ENCODE measurements around the gene P2RY4.
"Not testable (repeated sequence)": the region's sequence is repeated elsewhere in the genome, so short reads cannot be mapped to it uniquely, and the experiment has no call there.

P2RY4 gene

DNA sequence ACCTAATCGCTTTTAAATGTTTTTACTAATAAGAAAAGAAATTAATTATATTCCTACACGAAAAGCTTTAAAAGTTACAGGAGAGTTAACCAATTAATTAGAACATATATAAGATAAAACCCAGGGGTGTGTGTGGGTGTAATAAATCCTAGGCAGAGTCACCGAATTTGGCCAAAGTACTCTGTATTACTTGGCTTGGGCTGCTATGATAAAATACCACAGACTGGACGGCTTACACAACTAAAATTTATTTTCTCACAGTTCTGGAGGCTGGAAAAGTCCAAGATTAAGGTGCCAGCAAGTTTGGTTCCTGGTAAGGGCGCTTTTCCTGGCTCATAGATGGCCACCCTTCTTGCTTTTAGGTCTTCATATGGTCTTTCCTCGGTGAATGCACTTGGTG is 15.1 kb downstream of the P2RY4 start:
- no peaks in the 10 kb centered on the region for H3K4me1 ChIP-seq (ENCODE audit: control insufficient read depth, insufficient read depth, low read length, poor library complexity, severe bottlenecking)
- no peaks in the 10 kb centered on the region for H3K9me3 ChIP-seq (ENCODE audit: control insufficient read depth, low read length)
- no peak overlapping the region for H3K4me3 ChIP-seq (ENCODE audit: insufficient read depth, low read depth, low read length, poor library complexity, severe bottlenecking)
- H3K27me3 ChIP-seq (replicated peaks; ENCODE audit: control insufficient read depth, insufficient read depth, low read length, poor library complexity, severe bottlenecking), result no peaks in the 10 kb centered on the region
- H3K36me3 ChIP-seq (ENCODE audit: control insufficient read depth, insufficient read depth, low read length), result no peaks in the 10 kb centered on the region
- H3K27ac ChIP-seq (ENCODE audit: insufficient read depth, low read length, poor library complexity, severe bottlenecking), result no peak overlapping the region
- no peak for DNase-seq

- H3K9me3 ChIP-seq (ENCODE audit: control insufficient read depth, low read length); H3K27me3 ChIP-seq (replicated peaks; ENCODE audit: control insufficient read depth, insufficient read depth, low read length, poor library complexity, severe bottlenecking); H3K4me1 ChIP-seq (ENCODE audit: control insufficient read depth, insufficient read depth, low read length, poor library complexity, severe bottlenecking); H3K36me3 ChIP-seq (ENCODE audit: control insufficient read depth, insufficient read depth, low read length); H3K27ac ChIP-seq (ENCODE audit: insufficient read depth, low read length, poor library complexity, severe bottlenecking); DNase-seq; H3K4me3 ChIP-seq (ENCODE audit: insufficient read depth, low read depth, low read length, poor library complexity, severe bottlenecking): not testable (repeated sequence)
Measured at GRCh38 chrX:70243601-70244000, 16.4 kb downstream of the P2RY4 start.

DNA sequence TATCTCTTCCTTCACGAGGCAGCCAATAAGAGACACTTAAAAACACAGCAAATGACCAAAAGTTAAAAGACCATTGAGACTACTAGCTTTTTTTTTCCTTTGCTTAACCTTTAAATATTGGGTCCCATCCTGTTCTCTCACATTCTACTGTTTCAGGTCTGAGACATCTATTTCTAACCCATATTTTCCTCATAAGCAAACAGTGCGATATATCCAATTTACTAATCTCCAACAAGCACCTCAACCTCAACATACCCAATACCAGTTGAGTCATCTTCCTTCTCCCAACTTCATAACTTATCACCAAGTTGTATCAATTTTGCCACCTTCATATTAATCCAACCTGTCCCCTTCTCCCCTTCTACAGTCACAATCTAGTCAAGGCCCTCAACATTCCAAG is 18.5 kb downstream of the P2RY4 start:
- no peaks in the 10 kb centered on the region for H3K36me3 ChIP-seq (ENCODE audit: control insufficient read depth, insufficient read depth, low read length)
- no peaks in the 10 kb centered on the region for H3K27me3 ChIP-seq (replicated peaks; ENCODE audit: control insufficient read depth, insufficient read depth, low read length, poor library complexity, severe bottlenecking)
- H3K4me3 ChIP-seq (ENCODE audit: insufficient read depth, low read depth, low read length, poor library complexity, severe bottlenecking), result no peak overlapping the region
- H3K9me3 ChIP-seq (ENCODE audit: control insufficient read depth, low read length), result no peaks in the 10 kb centered on the region
- H3K4me1 ChIP-seq (ENCODE audit: control insufficient read depth, insufficient read depth, low read length, poor library complexity, severe bottlenecking), result no peaks in the 10 kb centered on the region
- no peak overlapping the region for H3K27ac ChIP-seq (ENCODE audit: insufficient read depth, low read length, poor library complexity, severe bottlenecking)
- DNase-seq, result no peak

DNA sequence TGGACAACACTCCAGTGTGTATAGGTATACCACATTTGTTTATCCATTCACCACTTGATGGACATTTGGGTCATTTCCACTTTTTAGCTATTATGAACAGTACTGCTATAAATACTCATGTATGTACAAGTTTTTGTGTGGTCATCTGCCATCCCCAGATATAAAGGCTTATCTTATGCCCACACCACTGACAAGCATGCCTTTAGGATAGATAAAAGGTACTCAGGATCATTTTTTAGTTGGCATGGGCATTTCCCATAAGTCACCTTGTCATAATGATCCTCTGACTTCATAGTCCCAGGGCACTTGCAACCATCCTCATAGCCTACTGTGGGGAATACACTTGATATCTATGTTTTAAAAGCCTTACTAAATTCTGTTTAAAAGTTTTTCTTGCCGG is 19.3 kb downstream of the P2RY4 start:
- Histone ChIP-seq H3K27me3 (replicated peaks; ENCODE audit: control insufficient read depth, insufficient read depth, low read length, poor library complexity, severe bottlenecking) (no peaks in the 10 kb centered on the region), H3K4me3 (ENCODE audit: insufficient read depth, low read depth, low read length, poor library complexity, severe bottlenecking) (no peak overlapping the region), H3K27ac (ENCODE audit: insufficient read depth, low read length, poor library complexity, severe bottlenecking) (no peak overlapping the region), H3K36me3 (ENCODE audit: control insufficient read depth, insufficient read depth, low read length) (no peaks in the 10 kb centered on the region), H3K4me1 (ENCODE audit: control insufficient read depth, insufficient read depth, low read length, poor library complexity, severe bottlenecking) (no peaks in the 10 kb centered on the region), H3K9me3 (ENCODE audit: control insufficient read depth, low read length) (no peaks in the 10 kb centered on the region)
- DNase-seq, result no peak

DNA sequence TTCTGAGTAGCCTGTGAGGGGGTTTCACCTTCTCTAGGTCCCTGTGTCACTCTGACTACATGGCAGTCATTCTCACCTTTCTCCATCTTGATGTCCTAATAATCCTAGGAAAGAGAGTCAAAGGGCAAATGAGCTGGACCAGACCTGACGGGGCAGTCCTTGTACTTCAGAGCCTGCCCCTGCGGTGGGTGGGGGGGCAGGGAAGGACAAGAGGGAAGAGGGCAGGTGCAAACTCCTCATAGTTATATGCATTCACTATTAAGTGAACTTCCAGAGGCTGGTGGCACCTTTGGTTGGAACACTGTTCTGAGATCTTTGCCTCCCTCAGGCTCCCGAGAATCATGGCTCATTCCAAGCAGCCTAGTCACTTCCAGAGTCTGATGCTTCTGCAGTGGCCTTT is 25.6 kb downstream of the P2RY4 start, which contains the start of gene AWAT1:
TSS of gene AWAT1 (plus strand) at position 301 of the 400 bp plus-strand sequence. CDS start at position 342, 41 bp downstream.
- Histone ChIP-seq H3K27ac (ENCODE audit: insufficient read depth, low read length, poor library complexity, severe bottlenecking) (no peak within 1 kb of the TSS), H3K9me3 (ENCODE audit: control insufficient read depth, low read length) (no peaks in the 10 kb centered on the region), H3K4me3 (ENCODE audit: insufficient read depth, low read depth, low read length, poor library complexity, severe bottlenecking) (no peak within 1 kb of the TSS), H3K36me3 (ENCODE audit: control insufficient read depth, insufficient read depth, low read length) (no peaks in the 10 kb centered on the region), H3K4me1 (ENCODE audit: control insufficient read depth, insufficient read depth, low read length, poor library complexity, severe bottlenecking) (no peaks in the 10 kb centered on the region), H3K27me3 (replicated peaks; ENCODE audit: control insufficient read depth, insufficient read depth, low read length, poor library complexity, severe bottlenecking) (no peaks in the 10 kb centered on the region)
- no peak for DNase-seq

DNA sequence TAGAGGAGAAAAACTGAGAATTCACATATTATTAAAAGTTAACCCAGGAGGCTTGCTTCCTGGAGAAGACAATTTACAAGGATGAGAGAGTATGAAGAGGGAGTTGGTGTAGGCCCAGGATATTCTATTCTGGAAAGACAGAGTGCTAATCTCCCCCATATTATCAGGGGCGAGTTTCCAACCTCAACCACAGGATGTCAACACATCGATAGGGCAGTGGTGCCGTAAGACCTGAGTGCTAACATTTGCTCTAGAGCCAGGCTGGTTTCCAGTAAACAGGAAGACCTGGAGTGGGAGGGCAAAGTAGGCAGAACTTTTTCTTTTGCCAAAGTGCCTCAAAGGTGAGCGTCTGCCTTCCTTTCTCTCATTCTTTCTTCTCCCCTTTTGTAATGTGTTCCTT is 28.3 kb downstream of the P2RY4 start:
- Histone ChIP-seq H3K27me3 (replicated peaks; ENCODE audit: control insufficient read depth, insufficient read depth, low read length, poor library complexity, severe bottlenecking) (no peaks in the 10 kb centered on the region), H3K4me3 (ENCODE audit: insufficient read depth, low read depth, low read length, poor library complexity, severe bottlenecking) (no peak overlapping the region), H3K36me3 (ENCODE audit: control insufficient read depth, insufficient read depth, low read length) (no peaks in the 10 kb centered on the region), H3K9me3 (ENCODE audit: control insufficient read depth, low read length) (no peaks in the 10 kb centered on the region), H3K27ac (ENCODE audit: insufficient read depth, low read length, poor library complexity, severe bottlenecking) (no peak overlapping the region), H3K4me1 (ENCODE audit: control insufficient read depth, insufficient read depth, low read length, poor library complexity, severe bottlenecking) (no peaks in the 10 kb centered on the region)
- DNase-seq, result no peak

DNA sequence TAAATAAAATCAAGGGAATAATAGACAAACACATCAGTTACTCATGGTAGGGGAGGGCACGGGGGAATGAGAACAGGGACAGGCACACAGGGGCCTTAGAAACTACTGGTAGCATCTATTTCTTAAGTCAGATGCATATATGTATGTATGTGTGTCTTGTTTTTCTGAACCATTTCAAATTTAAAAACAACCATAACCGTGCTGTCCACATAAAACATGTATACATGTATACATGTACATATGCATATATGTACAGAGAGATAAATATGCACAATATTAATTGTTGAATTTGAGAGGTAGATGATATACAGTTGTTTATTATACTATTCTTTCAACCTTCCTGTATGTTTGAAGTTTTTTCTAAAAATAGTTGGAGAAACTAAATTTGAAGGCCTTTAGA is 33.3 kb downstream of the P2RY4 start:
- Histone ChIP-seq H3K9me3 (ENCODE audit: control insufficient read depth, low read length) (no peaks in the 10 kb centered on the region), H3K4me3 (ENCODE audit: insufficient read depth, low read depth, low read length, poor library complexity, severe bottlenecking) (no peak overlapping the region), H3K27ac (ENCODE audit: insufficient read depth, low read length, poor library complexity, severe bottlenecking) (no peak overlapping the region), H3K27me3 (replicated peaks; ENCODE audit: control insufficient read depth, insufficient read depth, low read length, poor library complexity, severe bottlenecking) (no peaks in the 10 kb centered on the region), H3K36me3 (ENCODE audit: control insufficient read depth, insufficient read depth, low read length) (no peaks in the 10 kb centered on the region), H3K4me1 (ENCODE audit: control insufficient read depth, insufficient read depth, low read length, poor library complexity, severe bottlenecking) (no peaks in the 10 kb centered on the region)
- no peak for DNase-seq

- H3K4me3 ChIP-seq (ENCODE audit: insufficient read depth, low read depth, low read length, poor library complexity, severe bottlenecking), result no peak overlapping the region
- no peaks in the 10 kb centered on the region for H3K4me1 ChIP-seq (ENCODE audit: control insufficient read depth, insufficient read depth, low read length, poor library complexity, severe bottlenecking)
- no peaks in the 10 kb centered on the region for H3K9me3 ChIP-seq (ENCODE audit: control insufficient read depth, low read length)
- DNase-seq, result no peak
- H3K36me3 ChIP-seq (ENCODE audit: control insufficient read depth, insufficient read depth, low read length), result no peaks in the 10 kb centered on the region
- no peaks in the 10 kb centered on the region for H3K27me3 ChIP-seq (replicated peaks; ENCODE audit: control insufficient read depth, insufficient read depth, low read length, poor library complexity, severe bottlenecking)
- H3K27ac ChIP-seq (ENCODE audit: insufficient read depth, low read length, poor library complexity, severe bottlenecking), result no peak overlapping the region
Measured at GRCh38 chrX:70226048-70226447, 34.0 kb downstream of the P2RY4 start.

DNA sequence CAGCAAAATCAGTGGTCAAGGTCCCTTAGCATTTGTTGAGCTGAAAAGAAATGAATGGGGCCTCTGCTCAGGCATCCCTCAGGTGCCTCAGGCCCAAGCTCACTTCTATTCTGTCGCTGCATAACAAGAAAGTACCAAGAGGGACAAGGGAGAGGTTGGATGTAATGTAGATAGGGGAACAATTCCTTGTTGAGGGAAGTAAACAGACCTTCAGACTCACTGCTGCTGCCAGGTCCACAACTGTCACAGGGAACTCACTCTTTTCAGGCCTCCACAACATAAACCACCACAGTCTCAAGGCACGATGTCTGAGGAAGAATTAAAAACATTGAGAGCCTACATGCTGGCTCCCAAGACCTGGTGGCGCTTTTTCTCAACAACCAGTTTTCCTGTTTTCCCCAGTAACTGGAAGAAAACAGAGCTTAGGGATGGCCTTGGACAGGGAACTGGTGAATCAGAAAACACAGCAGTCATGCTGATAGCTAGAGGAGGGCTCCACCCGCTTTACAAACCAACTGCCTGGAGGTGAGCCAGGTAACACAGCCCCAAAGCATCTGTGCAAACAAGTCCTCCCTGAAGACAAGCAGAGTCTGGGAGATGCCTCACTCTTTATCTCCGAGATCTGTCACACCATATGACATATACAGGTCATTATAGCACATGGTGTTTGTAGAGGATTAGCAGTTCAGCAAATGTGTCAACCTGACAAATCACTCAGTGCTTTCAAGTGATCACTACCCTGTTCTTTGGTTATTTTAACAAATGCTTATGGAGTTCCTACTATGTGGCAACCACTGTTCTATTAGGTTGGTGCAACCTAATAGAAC is 39.9 kb downstream of the P2RY4 start:
- H3K36me3 ChIP-seq (ENCODE audit: control insufficient read depth, insufficient read depth, low read length), result no peaks in the 10 kb centered on the region
- DNase-seq, result no peak
- H3K27ac ChIP-seq (ENCODE audit: insufficient read depth, low read length, poor library complexity, severe bottlenecking), result no peak overlapping the region
- H3K4me1 ChIP-seq (ENCODE audit: control insufficient read depth, insufficient read depth, low read length, poor library complexity, severe bottlenecking), result no peaks in the 10 kb centered on the region
- no peaks in the 10 kb centered on the region for H3K9me3 ChIP-seq (ENCODE audit: control insufficient read depth, low read length)
- no peak overlapping the region for H3K4me3 ChIP-seq (ENCODE audit: insufficient read depth, low read depth, low read length, poor library complexity, severe bottlenecking)
- no peaks in the 10 kb centered on the region for H3K27me3 ChIP-seq (replicated peaks; ENCODE audit: control insufficient read depth, insufficient read depth, low read length, poor library complexity, severe bottlenecking)

- H3K4me3 ChIP-seq (ENCODE audit: insufficient read depth, low read depth, low read length, poor library complexity, severe bottlenecking); H3K9me3 ChIP-seq (ENCODE audit: control insufficient read depth, low read length); H3K27me3 ChIP-seq (replicated peaks; ENCODE audit: control insufficient read depth, insufficient read depth, low read length, poor library complexity, severe bottlenecking); DNase-seq; H3K4me1 ChIP-seq (ENCODE audit: control insufficient read depth, insufficient read depth, low read length, poor library complexity, severe bottlenecking); H3K27ac ChIP-seq (ENCODE audit: insufficient read depth, low read length, poor library complexity, severe bottlenecking); H3K36me3 ChIP-seq (ENCODE audit: control insufficient read depth, insufficient read depth, low read length): not testable (repeated sequence)
Measured at GRCh38 chrX:70209570-70209969, 50.4 kb downstream of the P2RY4 start.
